SK-N-SH (cell line): Measurements from ENCODE around the gene IL18. TPM values are rescaled to one million over a fixed set of nuclear protein-coding genes. Genes with fewer than 3 reads are reported as not detected.
A peak's percentile ranks its signal among the peaks of the same experiment; 100 is the strongest.

Experiments used
- CTCF ChIA-PET: fragments of 300-600, 350-600 bp; formaldehyde crosslinking; extraction: SDS; loops from one replicate; lab custom pipeline; 2021; lab: Yijun Ruan, JAX
- POLR2A ChIA-PET: fragments of 350-600 bp; sonication (Branson Sonifier 250); formaldehyde crosslinking; extraction: SDS; loops from one replicate; lab custom pipeline; 2020; ENCODE audit warnings: antibody characterized with exemption, inconsistent platforms; lab: Yijun Ruan, JAX
- DNase-seq: peaks from one replicate; pipeline ENCODE4 v3.0.0; 2012
- H2AFZ ChIP-seq: fragments of 200-600 bp; sonication (generic); 2 replicates; pipeline ENCODE4 v1.8.1; 2016; ENCODE audit warnings: antibody characterized with exemption, mild to moderate bottlenecking, low read depth
- H3F3A ChIP-seq: fragments of 200-600 bp; sonication (generic); replicated peaks from 2 replicates; pipeline ENCODE3; 2016; ENCODE audit warnings: antibody characterized with exemption, mild to moderate bottlenecking; ENCODE audit not compliant: insufficient read depth
- H3K27ac ChIP-seq, 2 experiments: fragments of 200-500 bp in 1 of 2; fragments of 200-600 bp in 1 of 2; sonication (Bioruptor generic) in 1 of 2; sonication (generic), shearing (Covaris generic) in 1 of 2; 2 replicates each; pipeline versions ENCODE4 v1.5.1 to v1.6.1; 2014 to 2016; ENCODE audit warnings: low read depth in 2 of 2, inconsistent platforms in 1 of 2, low read length in 1 of 2, mild to moderate bottlenecking in 1 of 2, mixed read lengths in 1 of 2
- H3K27me3 ChIP-seq: fragments of 200-600 bp; sonication (generic), shearing (Covaris generic); 2 replicates; pipeline ENCODE4 v1.6.1; 2016; ENCODE audit warnings: mixed run types; ENCODE audit not compliant: insufficient read depth
- H3K36me3 ChIP-seq, 2 experiments: fragments of 200-500 bp in 1 of 2; fragments of 200-600 bp in 1 of 2; sonication (Bioruptor generic) in 1 of 2; sonication (generic) in 1 of 2; replicated peaks in 1 of 2; 2 replicates each; pipeline versions ENCODE3 to v1.5.1; 2014 to 2016; ENCODE audit warnings: low read length in 1 of 2, mild to moderate bottlenecking in 1 of 2; ENCODE audit not compliant: insufficient read depth in 2 of 2, control insufficient read depth in 1 of 2
- H3K4me1 ChIP-seq, 2 experiments: fragments of 200-500 bp in 1 of 2; fragments of 200-600 bp in 1 of 2; sonication (Bioruptor generic) in 1 of 2; sonication (generic), shearing (Covaris generic) in 1 of 2; 2 replicates each; pipeline versions ENCODE4 v1.5.1 to v1.6.1; 2014 to 2016; ENCODE audit warnings: low read depth in 1 of 2, low read length in 1 of 2, mixed run types in 1 of 2; ENCODE audit not compliant: insufficient read depth in 2 of 2, control insufficient read depth in 1 of 2
- H3K4me2 ChIP-seq: fragments of 200-600 bp; sonication (generic), shearing (Covaris generic); 2 replicates; pipeline ENCODE4 v1.6.1; 2017; ENCODE audit warnings: mixed run types
- H3K4me3 ChIP-seq, 2 experiments: fragments of 200-500 bp in 1 of 2; fragments of 200-600 bp in 1 of 2; sonication (Bioruptor generic) in 1 of 2; sonication (generic), shearing (Covaris generic) in 1 of 2; 2 replicates each; pipeline versions ENCODE4 v1.5.1 to v1.8.1; 2014 to 2016; ENCODE audit warnings: low read depth in 2 of 2, inconsistent platforms in 1 of 2, low read length in 1 of 2, mild to moderate bottlenecking in 1 of 2, mixed read lengths in 1 of 2, moderate library complexity in 1 of 2
- H3K79me2 ChIP-seq: fragments of 200-600 bp; sonication (generic); 2 replicates; pipeline ENCODE4 v1.8.1; 2017; ENCODE audit warnings: mild to moderate bottlenecking; ENCODE audit not compliant: insufficient read depth
- H3K9ac ChIP-seq: fragments of 200-600 bp; sonication (generic); 2 replicates; pipeline ENCODE4 v1.6.1; 2017; ENCODE audit warnings: mixed run types
- H3K9me2 ChIP-seq: fragments of 200-600 bp; sonication (generic); 2 replicates; pipeline ENCODE4 v1.6.1; 2017; ENCODE audit warnings: mixed run types
- H3K9me3 ChIP-seq: fragments of 200-600 bp; sonication (generic); 2 replicates; pipeline ENCODE4 v1.6.1; 2017; ENCODE audit warnings: mixed run types, mild to moderate bottlenecking, moderate library complexity
- H4K20me1 ChIP-seq: fragments of 200-600 bp; sonication (generic); 2 replicates; pipeline ENCODE4 v1.6.1; 2017; ENCODE audit warnings: mild to moderate bottlenecking, mixed run types; ENCODE audit not compliant: insufficient read depth
- CTCF ChIP-seq: fragments of 200-600 bp; sonication (generic); IDR thresholded peaks from 2 replicates; pipeline ENCODE4 v1.6.1; 2017; ENCODE audit warnings: antibody characterized with exemption, mild to moderate bottlenecking, moderate library complexity
- EP300 ChIP-seq, 2 experiments: IDR thresholded peaks; 2 replicates each; pipeline versions ENCODE4 v1.4.0 to v1.6.1; 2012; ENCODE audit warnings: borderline replicate concordance in 1 of 2, low read depth in 1 of 2, low read length in 1 of 2
- FOSL2 ChIP-seq: IDR thresholded peaks from 2 replicates; pipeline ENCODE4 v1.4.0; 2012; ENCODE audit warnings: low read depth, mild to moderate bottlenecking, moderate library complexity, borderline replicate concordance
- FOXM1 ChIP-seq: IDR thresholded peaks from 2 replicates; pipeline ENCODE4 v1.4.0; 2012; ENCODE audit warnings: low read depth, mild to moderate bottlenecking
- JUND ChIP-seq: IDR thresholded peaks from 2 replicates; pipeline ENCODE4 v1.4.0; 2012
- MEF2A ChIP-seq: IDR thresholded peaks from 2 replicates; pipeline ENCODE4 v1.4.0; 2012; ENCODE audit warnings: low read depth, borderline replicate concordance
- MXI1 ChIP-seq: IDR thresholded peaks from 2 replicates; pipeline ENCODE4 v1.6.1; 2012; ENCODE audit warnings: mild to moderate bottlenecking, low read depth, low read length, improper control_type of control experiment
- PBX3 ChIP-seq: IDR thresholded peaks from 2 replicates; pipeline ENCODE4; 2012
- POLR2AphosphoS5 ChIP-seq: IDR thresholded peaks from 2 replicates; pipeline ENCODE4 v1.6.1; 2012; ENCODE audit warnings: low read depth, low read length
- RAD21 ChIP-seq: IDR thresholded peaks from 2 replicates; pipeline ENCODE4 v1.6.1; 2012; ENCODE audit warnings: mild to moderate bottlenecking, low read length
- RCOR1 ChIP-seq: fragments of 150-350 bp; IDR thresholded peaks from 2 replicates; pipeline ENCODE4 v1.6.1; 2017; ENCODE audit warnings: antibody characterized with exemption, low read length
- RFX5 ChIP-seq: IDR thresholded peaks from 2 replicates; pipeline ENCODE4 v1.6.1; 2012; ENCODE audit warnings: mild to moderate bottlenecking, improper control_type of control experiment, low read length
- RXRA ChIP-seq: IDR thresholded peaks from 2 replicates; pipeline ENCODE4 v1.4.0; 2012; ENCODE audit warnings: low read depth, mild to moderate bottlenecking, borderline replicate concordance
- SIN3A ChIP-seq: IDR thresholded peaks from 2 replicates; pipeline ENCODE4 v1.6.1; 2012; ENCODE audit warnings: low read depth, mild to moderate bottlenecking, low read length, moderate library complexity, borderline replicate concordance
- SMC3 ChIP-seq: IDR thresholded peaks from 2 replicates; pipeline ENCODE4 v1.6.1; 2012; ENCODE audit warnings: low read depth, low read length, improper control_type of control experiment
- TCF12 ChIP-seq: IDR thresholded peaks from 2 replicates; pipeline ENCODE4 v1.4.0; 2012
- TEAD4 ChIP-seq: IDR thresholded peaks from 2 replicates; pipeline ENCODE4 v1.4.0; 2012; ENCODE audit warnings: mild to moderate bottlenecking, borderline replicate concordance; ENCODE audit not compliant: insufficient read depth
- USF2 ChIP-seq: fragments of 150-350 bp; IDR thresholded peaks from 2 replicates; pipeline ENCODE4 v1.6.1; 2017; ENCODE audit warnings: antibody characterized with exemption, low read length, low read depth, borderline replicate concordance
- YY1 ChIP-seq: IDR thresholded peaks from 2 replicates; pipeline ENCODE4 v1.4.0; 2012; ENCODE audit warnings: low read depth, mild to moderate bottlenecking
- ZBTB33 ChIP-seq: IDR thresholded peaks from 2 replicates; pipeline ENCODE4 v1.4.0; 2012; ENCODE audit warnings: low read depth, borderline replicate concordance
- WGBS: methylation state at CpG from one replicate; pipeline ENCODE4 v1.1.6; 2017; ENCODE audit warnings: low lambda C conversion rate; 5-methylcytosine and 5-hydroxymethylcytosine counted together
- polyA plus RNA-seq, 3 experiments: library from polyadenylated mRNA; depleted of rRNA; stranded (reverse); fragments of >200 nt; gene quantifications; 2 replicates each; pipeline ENCODE4 v1.2.3, GENCODE V29; 2012

IL18 gene
- polyA plus RNA-seq, 1 of the 3 experiments (the other 2 are of a cell fraction) = 0.28 TPM

GRCh38 chr11:112129656-112130055 lies 34.2 kb downstream of the IL18 start:
- DNase-seq = no peak
- H3K36me3 ChIP-seq = no peaks in the 10 kb centered on the region
- no peak overlapping the region for H3K4me3 ChIP-seq
- no peaks in the 10 kb centered on the region for H3K79me2 ChIP-seq
- CTCF ChIA-PET = interaction anchor here (0.9 to 1.5 kb wide), 2 partner anchors 16 to 90 kb away, joined by 3 to 5 read pairs; no protein-coding TSS in a partner anchor
- no peak overlapping the region for H3K9ac ChIP-seq
- no peaks in the 10 kb centered on the region for H4K20me1 ChIP-seq
- no peaks in the 10 kb centered on the region for H3K9me3 ChIP-seq
- TF ChIP-seq EP300 (IDR thresholded peaks at IDR 0.05; ENCODE audit: borderline replicate concordance in 1 of 2, low read depth in 1 of 2, low read length in 1 of 2) = no peak
- no peak for TF ChIP-seq USF2
- no peak for TF ChIP-seq RCOR1
- TF ChIP-seq FOXM1 = no peak
- no peak for TF ChIP-seq SMC3
- no peak for TF ChIP-seq POLR2AphosphoS5
- no peak for TF ChIP-seq PBX3
- TF ChIP-seq MXI1 = no peak
- TF ChIP-seq RXRA = no peak
- TF ChIP-seq YY1 = no peak
- TF ChIP-seq TCF12 = no peak
- TF ChIP-seq RFX5 = no peak
- TF ChIP-seq SIN3A = no peak
- no peak for TF ChIP-seq CTCF
- WGBS = 99% methylated on average over 5 of the region's 5 CpGs
- H3K27me3 ChIP-seq = no peaks in the 10 kb centered on the region
- H2AFZ ChIP-seq = no peak overlapping the region
- POLR2A ChIA-PET = no interaction called here
- no peak overlapping the region for H3K4me2 ChIP-seq
- H3K27ac ChIP-seq = no peak overlapping the region
- H3F3A ChIP-seq = no peaks in the 10 kb centered on the region
- H3K4me1 ChIP-seq = peaks cover 5 to 11% of the 10 kb centered on the region in 2 experiments; a peak in 3 of 4 replicates
- H3K9me2 ChIP-seq = no peaks in the 10 kb centered on the region

GRCh38 chr11:112128483-112129121 lies 35.3 kb downstream of the IL18 start:
- Histone ChIP-seq H3K4me1 (peaks cover 5 to 11% of the 10 kb centered on the region in 2 experiments; a peak in 3 of 4 replicates), H3K9me2 (no peaks in the 10 kb centered on the region), H3K9ac (no peak overlapping the region), H3K9me3 (no peaks in the 10 kb centered on the region), H3K79me2 (no peaks in the 10 kb centered on the region), H2AFZ (no peak overlapping the region), H3K36me3 (no peaks in the 10 kb centered on the region), H4K20me1 (no peaks in the 10 kb centered on the region), H3K27me3 (no peaks in the 10 kb centered on the region), H3F3A (no peaks in the 10 kb centered on the region), H3K4me3 (no peak overlapping the region), H3K27ac (peak overlapping the region in 1 of 2 experiments; percentile 66; a peak in 2 of 4 replicates), H3K4me2 (peak overlapping the region; percentile 41; the same call in 1 of the 2 replicates)
- ChIA-PET POLR2A (no interaction called here), CTCF (interaction anchor here (0.8 kb wide), 1 partner anchor 15 kb away, joined by 3 read pairs; no protein-coding TSS in a partner anchor)
- WGBS = 35% methylated on average over 2 of the region's 3 CpGs
- DNase-seq = peak; percentile 14
- TF ChIP-seq RXRA (no peak), RAD21 (no peak), FOXM1 (no peak), TCF12 (peak; percentile 73), RCOR1 (no peak), TEAD4 (peak; percentile 27; the same call in 1 of the 2 replicates), MEF2A (no peak; the same call in 1 of the 2 replicates), JUND (peak; percentile 84), EP300 (IDR thresholded peaks at IDR 0.05; ENCODE audit: borderline replicate concordance in 1 of 2, low read depth in 1 of 2, low read length in 1 of 2) (peak in 1 of 2 experiments; percentile 70; a peak in 1 of 4 replicates), SMC3 (no peak), ZBTB33 (no peak), FOSL2 (peak; percentile 83; the same call in 1 of the 2 replicates), PBX3 (peak; percentile 91)
